Measurements from ENCODE around the gene CSTPP1.
"Not testable (repeated sequence)": the region's sequence is repeated elsewhere in the genome, so short reads cannot be mapped to it uniquely, and the experiment has no call there.

CSTPP1 gene

GRCh38 chr11:46958777-46959176 is 22.2 kb downstream of the CSTPP1 start:
- Histone ChIP-seq H3K9ac (ENCODE audit: low read length) (no peak overlapping the region), H3K27me3 (ENCODE audit: control insufficient read depth, insufficient read depth, low read length) (no peaks in the 10 kb centered on the region), H3K9me3 (ENCODE audit: control insufficient read depth, insufficient read depth, low read depth, low read length) (peaks cover 11% of the 10 kb centered on the region), H3K4me3 (ENCODE audit: low read depth, low read length) (no peak overlapping the region), H3K36me3 (ENCODE audit: control insufficient read depth, insufficient read depth, low read length) (no peaks in the 10 kb centered on the region; the same call in 1 of the 2 replicates), H3K27ac (ENCODE audit: low read depth, low read length) (no peak overlapping the region), H3K4me1 (ENCODE audit: control insufficient read depth, insufficient read depth, low read length) (no peaks in the 10 kb centered on the region)

GRCh38 chr11:46961041-46961440 is 24.5 kb downstream of the CSTPP1 start:
- H3K36me3 ChIP-seq (ENCODE audit: control insufficient read depth, insufficient read depth, low read length), result no peaks in the 10 kb centered on the region; the same call in 1 of the 2 replicates
- no peak overlapping the region for H3K9ac ChIP-seq (ENCODE audit: low read length)
- no peak overlapping the region for H3K4me3 ChIP-seq (ENCODE audit: low read depth, low read length)
- H3K27me3 ChIP-seq (ENCODE audit: control insufficient read depth, insufficient read depth, low read length), result no peaks in the 10 kb centered on the region
- peaks cover 15% of the 10 kb centered on the region for H3K9me3 ChIP-seq (ENCODE audit: control insufficient read depth, insufficient read depth, low read depth, low read length)
- no peak overlapping the region for H3K27ac ChIP-seq (ENCODE audit: low read depth, low read length)
- H3K4me1 ChIP-seq (ENCODE audit: control insufficient read depth, insufficient read depth, low read length), result no peaks in the 10 kb centered on the region

DNA sequence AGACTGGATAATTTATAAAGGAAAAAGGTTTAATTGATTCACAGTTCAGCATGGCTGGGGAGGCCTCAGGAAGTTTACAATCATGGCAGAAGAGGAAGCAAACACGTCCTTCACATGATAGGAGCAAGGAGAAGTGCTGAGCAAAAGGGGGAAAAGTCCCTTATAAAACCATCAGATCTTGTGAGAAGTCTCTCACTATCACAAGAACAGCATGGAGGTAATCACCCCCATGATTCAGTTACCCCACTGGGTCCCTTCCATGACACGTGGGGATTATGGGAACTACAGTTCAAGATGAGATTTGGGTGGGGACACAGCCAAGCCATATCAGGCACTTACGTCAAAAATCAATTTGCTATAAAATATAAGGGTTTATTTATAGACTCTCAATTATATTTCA is 25.3 kb downstream of the CSTPP1 start:
- not testable (repeated sequence) for H3K27ac ChIP-seq (ENCODE audit: low read depth, low read length); H3K9ac ChIP-seq (ENCODE audit: low read length); H3K36me3 ChIP-seq (ENCODE audit: control insufficient read depth, insufficient read depth, low read length); H3K4me1 ChIP-seq (ENCODE audit: control insufficient read depth, insufficient read depth, low read length); H3K4me3 ChIP-seq (ENCODE audit: low read depth, low read length); H3K27me3 ChIP-seq (ENCODE audit: control insufficient read depth, insufficient read depth, low read length)
- peaks cover 15% of the 10 kb centered on the region for H3K9me3 ChIP-seq (ENCODE audit: control insufficient read depth, insufficient read depth, low read depth, low read length)

- Histone ChIP-seq H3K27ac (ENCODE audit: low read depth, low read length) (no peak overlapping the region), H3K4me3 (ENCODE audit: low read depth, low read length) (no peak overlapping the region), H3K9ac (ENCODE audit: low read length) (no peak overlapping the region), H3K4me1 (ENCODE audit: control insufficient read depth, insufficient read depth, low read length) (no peaks in the 10 kb centered on the region), H3K9me3 (ENCODE audit: control insufficient read depth, insufficient read depth, low read depth, low read length) (peaks cover 9% of the 10 kb centered on the region), H3K27me3 (ENCODE audit: control insufficient read depth, insufficient read depth, low read length) (no peaks in the 10 kb centered on the region), H3K36me3 (ENCODE audit: control insufficient read depth, insufficient read depth, low read length) (no peaks in the 10 kb centered on the region)
Observed at GRCh38 chr11:46963844-46964243, 27.3 kb downstream of the CSTPP1 start.

DNA sequence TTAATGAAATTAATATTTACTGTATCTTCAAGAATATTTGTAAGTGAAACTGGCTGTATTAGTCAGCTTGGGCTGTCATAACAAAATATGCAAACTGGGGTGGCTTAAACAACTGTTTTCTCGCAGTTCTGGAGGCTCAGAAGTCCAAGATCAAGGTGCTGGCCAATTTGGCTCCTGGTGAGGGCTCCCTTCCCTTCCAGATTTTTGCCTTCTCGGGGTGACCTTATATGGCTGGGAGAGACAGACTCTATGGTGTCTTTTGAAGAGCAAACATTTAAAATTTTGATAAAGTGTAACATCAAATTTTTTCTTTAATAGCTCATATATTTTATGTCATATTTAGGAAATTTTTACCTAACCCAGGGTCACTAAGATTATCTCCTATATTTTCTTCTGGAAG is 30.2 kb downstream of the CSTPP1 start:
- peaks cover 3% of the 10 kb centered on the region; the same call in 1 of the 2 replicates for H3K9me3 ChIP-seq (ENCODE audit: control insufficient read depth, insufficient read depth, low read depth, low read length)
- no peak overlapping the region for H3K4me3 ChIP-seq (ENCODE audit: low read depth, low read length)
- H3K27me3 ChIP-seq (ENCODE audit: control insufficient read depth, insufficient read depth, low read length), result no peaks in the 10 kb centered on the region
- no peak overlapping the region for H3K9ac ChIP-seq (ENCODE audit: low read length)
- H3K4me1 ChIP-seq (ENCODE audit: control insufficient read depth, insufficient read depth, low read length), result no peaks in the 10 kb centered on the region
- no peak overlapping the region for H3K27ac ChIP-seq (ENCODE audit: low read depth, low read length)
- H3K36me3 ChIP-seq (ENCODE audit: control insufficient read depth, insufficient read depth, low read length), result no peaks in the 10 kb centered on the region

DNA sequence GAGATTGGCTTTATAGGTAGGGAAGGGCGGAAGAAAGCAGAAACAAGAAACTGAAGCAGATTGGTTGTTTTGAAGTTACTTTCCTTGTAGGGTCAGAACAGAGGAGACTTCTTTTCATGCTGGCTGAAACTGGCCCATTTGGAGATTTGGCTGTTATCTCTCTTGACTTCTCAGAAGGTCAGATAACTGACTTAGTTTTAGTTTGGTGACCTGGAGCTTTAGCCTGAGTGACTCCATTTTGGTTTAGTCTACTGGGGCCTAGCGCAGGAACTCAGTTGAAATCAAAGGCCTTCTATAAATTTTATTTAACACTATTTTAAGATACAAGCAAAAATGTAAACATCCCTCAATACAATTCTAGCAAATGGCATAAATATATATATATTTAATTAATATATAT is 31.4 kb downstream of the CSTPP1 start:
- Histone ChIP-seq H3K9me3 (ENCODE audit: control insufficient read depth, insufficient read depth, low read depth, low read length) (peaks cover 3% of the 10 kb centered on the region; the same call in 1 of the 2 replicates), H3K36me3 (ENCODE audit: control insufficient read depth, insufficient read depth, low read length) (no peaks in the 10 kb centered on the region), H3K4me1 (ENCODE audit: control insufficient read depth, insufficient read depth, low read length) (no peaks in the 10 kb centered on the region), H3K9ac (ENCODE audit: low read length) (no peak overlapping the region), H3K4me3 (ENCODE audit: low read depth, low read length) (no peak overlapping the region), H3K27ac (ENCODE audit: low read depth, low read length) (no peak overlapping the region), H3K27me3 (ENCODE audit: control insufficient read depth, insufficient read depth, low read length) (no peaks in the 10 kb centered on the region)

DNA sequence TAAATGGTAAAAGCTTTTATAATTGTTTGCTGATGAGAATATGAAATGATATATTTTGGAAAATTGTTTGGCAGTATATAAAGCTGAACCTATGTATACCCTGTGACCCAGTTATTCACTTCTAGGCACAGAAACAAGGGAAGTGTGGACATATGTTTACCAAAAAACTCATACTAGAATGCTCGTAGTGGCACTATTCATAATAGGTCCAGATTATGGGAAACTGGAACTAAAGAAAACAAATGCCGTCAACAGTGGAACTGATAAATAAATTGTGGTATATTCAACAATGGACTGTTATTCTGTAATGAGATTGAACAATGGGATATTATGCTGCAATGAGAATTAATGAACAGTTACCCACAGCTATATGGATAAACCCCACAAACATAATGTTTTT is 32.8 kb downstream of the CSTPP1 start:
- Histone ChIP-seq H3K27ac (ENCODE audit: low read depth, low read length) (no peak overlapping the region), H3K9ac (ENCODE audit: low read length) (no peak overlapping the region), H3K36me3 (ENCODE audit: control insufficient read depth, insufficient read depth, low read length) (no peaks in the 10 kb centered on the region), H3K9me3 (ENCODE audit: control insufficient read depth, insufficient read depth, low read depth, low read length) (peaks cover 3% of the 10 kb centered on the region; the same call in 1 of the 2 replicates), H3K27me3 (ENCODE audit: control insufficient read depth, insufficient read depth, low read length) (no peaks in the 10 kb centered on the region), H3K4me1 (ENCODE audit: control insufficient read depth, insufficient read depth, low read length) (no peaks in the 10 kb centered on the region), H3K4me3 (ENCODE audit: low read depth, low read length) (no peak overlapping the region)

DNA sequence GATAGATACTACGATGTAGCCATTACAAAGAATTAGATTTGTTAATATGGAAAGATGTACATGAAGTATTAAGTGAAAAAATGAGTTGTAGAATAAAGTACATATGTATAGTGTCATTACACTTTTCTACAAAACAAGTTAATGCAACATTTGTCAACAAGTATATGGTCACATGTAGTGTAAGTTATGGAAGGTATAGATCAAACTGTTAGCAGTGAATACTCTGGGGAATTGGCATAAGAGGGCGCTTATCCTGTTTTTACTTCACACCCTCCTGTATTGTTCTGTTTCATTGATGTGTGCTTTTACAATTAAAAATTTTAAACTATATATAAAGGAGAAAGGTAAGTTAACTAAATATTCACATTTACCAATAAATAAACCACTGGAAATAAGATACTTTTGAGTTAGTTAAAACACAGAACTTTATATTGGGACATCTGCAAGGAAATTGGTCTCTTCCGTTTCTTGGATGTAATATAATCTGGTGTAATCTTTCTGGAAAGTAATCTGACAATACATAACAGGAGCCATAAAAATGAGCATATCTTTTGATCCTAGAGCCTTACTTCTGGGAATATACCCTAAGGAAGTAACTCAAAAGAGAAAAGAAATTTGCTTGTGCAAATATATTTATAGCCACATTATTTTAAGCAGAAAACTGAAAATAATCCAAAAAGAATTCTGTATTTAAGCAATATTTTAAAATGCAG is 34.5 kb downstream of the CSTPP1 start:
- H3K4me1 ChIP-seq (ENCODE audit: control insufficient read depth, insufficient read depth, low read length), result peaks cover 4% of the 10 kb centered on the region; the same call in 1 of the 2 replicates
- no peaks in the 10 kb centered on the region for H3K36me3 ChIP-seq (ENCODE audit: control insufficient read depth, insufficient read depth, low read length)
- no peak overlapping the region for H3K9ac ChIP-seq (ENCODE audit: low read length)
- H3K4me3 ChIP-seq (ENCODE audit: low read depth, low read length), result no peak overlapping the region
- no peaks in the 10 kb centered on the region for H3K9me3 ChIP-seq (ENCODE audit: control insufficient read depth, insufficient read depth, low read depth, low read length)
- no peak overlapping the region for H3K27ac ChIP-seq (ENCODE audit: low read depth, low read length)
- peaks cover 9% of the 10 kb centered on the region for H3K27me3 ChIP-seq (ENCODE audit: control insufficient read depth, insufficient read depth, low read length)

- H3K36me3 ChIP-seq (ENCODE audit: control insufficient read depth, insufficient read depth, low read length), result no peaks in the 10 kb centered on the region
- H3K27ac ChIP-seq (ENCODE audit: low read depth, low read length), result no peak overlapping the region
- peaks cover 17% of the 10 kb centered on the region for H3K4me1 ChIP-seq (ENCODE audit: control insufficient read depth, insufficient read depth, low read length)
- H3K9me3 ChIP-seq (ENCODE audit: control insufficient read depth, insufficient read depth, low read depth, low read length), result no peaks in the 10 kb centered on the region
- H3K4me3 ChIP-seq (ENCODE audit: low read depth, low read length), result no peak overlapping the region
- no peak overlapping the region for H3K9ac ChIP-seq (ENCODE audit: low read length)
- peaks cover 16% of the 10 kb centered on the region for H3K27me3 ChIP-seq (ENCODE audit: control insufficient read depth, insufficient read depth, low read length)
Observed at GRCh38 chr11:46972343-46972742, 35.8 kb downstream of the CSTPP1 start.

DNA sequence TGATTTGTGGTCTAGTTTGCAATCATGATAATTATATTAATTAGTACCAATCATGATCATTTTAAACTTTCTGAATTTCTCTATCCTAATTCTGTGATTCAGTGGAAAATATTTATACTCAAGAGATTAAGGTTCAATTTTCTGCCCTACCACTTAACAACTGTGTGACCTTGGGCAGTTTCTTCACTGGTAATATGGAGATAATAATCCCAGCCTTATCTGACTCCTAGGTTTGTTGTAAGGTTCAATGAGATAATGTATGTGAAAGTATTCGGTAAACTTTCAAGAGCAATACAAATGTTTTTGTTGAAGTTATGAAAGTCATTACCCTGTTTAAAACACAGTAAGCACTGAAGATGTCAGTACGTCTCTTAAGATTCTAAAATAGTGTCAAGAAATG is 36.3 kb downstream of the CSTPP1 start:
- no peak overlapping the region for H3K4me3 ChIP-seq (ENCODE audit: low read depth, low read length)
- H3K36me3 ChIP-seq (ENCODE audit: control insufficient read depth, insufficient read depth, low read length), result no peaks in the 10 kb centered on the region
- H3K4me1 ChIP-seq (ENCODE audit: control insufficient read depth, insufficient read depth, low read length), result peaks cover 22% of the 10 kb centered on the region
- peaks cover 16% of the 10 kb centered on the region for H3K27me3 ChIP-seq (ENCODE audit: control insufficient read depth, insufficient read depth, low read length)
- no peak overlapping the region for H3K27ac ChIP-seq (ENCODE audit: low read depth, low read length)
- no peaks in the 10 kb centered on the region for H3K9me3 ChIP-seq (ENCODE audit: control insufficient read depth, insufficient read depth, low read depth, low read length)
- H3K9ac ChIP-seq (ENCODE audit: low read length), result no peak overlapping the region

- Histone ChIP-seq H3K36me3 (ENCODE audit: control insufficient read depth, insufficient read depth, low read length) (no peaks in the 10 kb centered on the region), H3K27ac (ENCODE audit: low read depth, low read length) (no peak overlapping the region)
Observed at GRCh38 chr11:46976182-46976854, 39.8 kb downstream of the CSTPP1 start.

More at GRCh38 chr11:46976182-46976854, 39.8 kb downstream of the CSTPP1 start:
- H3K9me3 ChIP-seq (ENCODE audit: control insufficient read depth, insufficient read depth, low read depth, low read length), result no peaks in the 10 kb centered on the region
- no peak overlapping the region for H3K4me3 ChIP-seq (ENCODE audit: low read depth, low read length)
- H3K4me1 ChIP-seq (ENCODE audit: control insufficient read depth, insufficient read depth, low read length), result peaks cover 27% of the 10 kb centered on the region
- no peak overlapping the region for H3K9ac ChIP-seq (ENCODE audit: low read length)
- peaks cover 20% of the 10 kb centered on the region for H3K27me3 ChIP-seq (ENCODE audit: control insufficient read depth, insufficient read depth, low read length)

Measured in HUES6 (cell line).